Stimulated activated CD8-positive, alpha-beta memory T cell treated with anti-CD3 and anti-CD28 coated beads, Interleukin-12 subunit alpha, Interleukin-12 subunit beta, amount 100 ng/mL, for 24 hours (primary cell): ENCODE data around the gene ISG20L2.

Source experiments
- DNase-seq: peaks from one replicate; pipeline ENCODE4 v3.0.0-alpha.2; 2020; ENCODE audit errors: extremely low read depth

Gene ISG20L2

GRCh38 chr1:156689953-156690674 is 38.5 kb downstream of the ISG20L2 start:
- no peak for DNase-seq

DNA sequence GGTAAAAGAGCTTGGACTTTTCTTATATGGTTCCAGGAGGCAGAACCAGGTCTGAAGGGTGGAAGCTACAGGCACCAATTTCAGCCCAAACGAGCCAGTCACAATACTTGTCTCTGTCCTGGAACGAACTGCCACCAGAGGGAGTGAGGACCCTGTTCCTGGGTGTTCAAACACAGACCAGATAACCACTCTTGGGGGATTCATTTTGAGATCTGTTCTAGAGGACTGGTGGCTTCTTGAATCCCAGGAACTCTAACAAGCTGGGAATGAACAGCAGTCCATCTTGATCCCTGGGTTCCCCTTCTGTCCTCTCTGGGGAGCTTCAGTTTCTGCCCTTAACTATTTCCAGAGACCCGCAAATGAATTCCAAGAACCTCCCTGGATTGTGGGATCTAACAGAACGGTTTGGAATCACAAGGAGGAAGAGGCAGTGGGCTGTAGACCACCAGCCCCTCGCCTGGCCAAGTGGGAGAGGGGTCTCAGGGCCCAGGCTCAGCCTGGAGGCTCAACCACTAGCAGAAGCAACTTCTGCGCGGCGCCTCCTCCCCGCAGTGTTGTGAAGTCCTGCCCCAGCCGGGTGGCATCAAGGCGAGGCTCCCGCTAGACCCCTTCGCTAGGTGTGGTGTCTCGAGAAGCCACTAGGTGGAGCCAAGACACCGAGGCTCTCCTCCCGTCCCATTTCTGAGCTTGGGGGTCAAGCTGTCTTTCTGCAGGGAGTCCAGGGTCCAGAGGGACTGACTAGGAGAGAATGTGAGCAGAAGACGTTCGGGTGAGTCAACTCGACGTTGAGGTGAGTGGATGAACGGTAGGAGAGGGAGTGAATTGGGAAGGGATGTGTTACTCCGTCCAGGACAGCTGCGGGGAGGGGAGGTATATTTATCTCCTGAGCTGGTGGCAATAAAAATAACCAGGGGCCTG is 39.3 kb downstream of the ISG20L2 start:
- peak; percentile 39 for DNase-seq

DNA sequence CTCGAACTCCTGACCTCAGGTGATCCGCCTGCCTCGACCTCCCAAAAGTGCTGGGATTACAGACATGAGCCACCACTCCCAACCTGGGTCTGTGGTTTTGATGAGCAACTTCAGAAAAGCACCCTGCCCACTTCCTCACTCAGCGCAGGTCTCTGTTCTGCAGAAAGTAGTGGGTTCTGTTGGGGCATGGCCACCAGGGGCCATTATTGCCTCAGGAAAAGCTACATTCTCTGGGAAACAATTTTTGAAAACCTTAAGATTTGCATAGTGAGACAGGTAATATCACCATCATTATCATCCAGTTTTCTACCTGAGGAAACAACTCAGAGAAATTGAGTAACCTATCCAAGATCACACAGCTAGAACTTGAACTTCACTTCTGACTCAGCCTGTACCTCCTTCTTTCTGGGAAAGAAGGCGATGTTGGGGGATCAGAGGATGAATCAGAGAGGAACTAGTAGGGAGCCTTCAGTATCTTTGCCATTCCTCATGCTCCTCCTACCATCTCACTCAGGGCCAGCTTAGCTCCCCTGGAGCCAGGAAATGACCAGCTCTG is 44.3 kb downstream of the ISG20L2 start:
- no peak for DNase-seq

DNA sequence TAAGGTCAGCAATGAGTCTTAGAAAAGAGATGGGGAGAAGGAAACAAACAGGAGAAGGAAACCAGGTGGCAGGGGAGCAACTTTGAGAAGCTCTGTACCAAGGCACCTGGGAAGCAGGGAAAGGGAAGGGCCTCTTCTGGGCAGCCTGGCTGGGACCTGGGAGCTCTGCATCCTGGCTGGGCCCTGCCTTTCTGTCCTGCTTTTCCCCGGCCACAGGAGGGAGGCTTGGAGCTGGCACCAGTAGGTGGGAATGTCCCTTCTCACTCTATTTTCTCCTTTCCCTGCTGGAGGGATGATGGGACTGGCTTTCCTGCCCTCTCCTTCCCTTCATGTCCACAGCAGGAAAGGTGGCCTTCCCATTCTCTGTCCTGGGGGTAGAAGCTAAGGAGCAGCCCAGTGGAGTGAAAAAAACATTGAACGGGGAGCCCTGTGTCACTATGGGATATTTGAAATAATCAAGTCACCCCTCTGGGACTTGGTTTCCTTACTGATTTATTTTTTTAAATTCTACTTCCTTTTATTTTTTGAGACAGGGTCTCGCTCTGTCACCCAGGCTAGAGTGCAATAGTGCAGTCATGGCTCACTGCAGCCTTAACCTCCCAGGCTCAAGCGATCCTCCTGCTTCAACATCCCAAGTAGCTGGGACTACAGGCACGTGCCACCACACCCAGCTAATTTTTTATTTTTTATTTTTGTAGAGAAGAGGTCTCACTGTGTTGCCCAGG is 46.2 kb downstream of the ISG20L2 start:
- no peak for DNase-seq

GRCh38 chr1:156681196-156681960 is 47.2 kb downstream of the ISG20L2 start:
- no peak for DNase-seq

- DNase-seq: no peak
These were observed 48.5 kb downstream of the ISG20L2 start for GRCh38 chr1:156680056-156680455.

- DNase-seq: no peak
These were observed 50.7 kb downstream of the ISG20L2 start for GRCh38 chr1:156677616-156678596.

- DNase-seq: no peak
These were observed 51.5 kb downstream of the ISG20L2 start, which contains the start of gene NES for GRCh38 chr1:156676820-156677615. NES (minus strand) TSS chr1:156677407; CDS start chr1:156677264, 143 bp downstream.

DNA sequence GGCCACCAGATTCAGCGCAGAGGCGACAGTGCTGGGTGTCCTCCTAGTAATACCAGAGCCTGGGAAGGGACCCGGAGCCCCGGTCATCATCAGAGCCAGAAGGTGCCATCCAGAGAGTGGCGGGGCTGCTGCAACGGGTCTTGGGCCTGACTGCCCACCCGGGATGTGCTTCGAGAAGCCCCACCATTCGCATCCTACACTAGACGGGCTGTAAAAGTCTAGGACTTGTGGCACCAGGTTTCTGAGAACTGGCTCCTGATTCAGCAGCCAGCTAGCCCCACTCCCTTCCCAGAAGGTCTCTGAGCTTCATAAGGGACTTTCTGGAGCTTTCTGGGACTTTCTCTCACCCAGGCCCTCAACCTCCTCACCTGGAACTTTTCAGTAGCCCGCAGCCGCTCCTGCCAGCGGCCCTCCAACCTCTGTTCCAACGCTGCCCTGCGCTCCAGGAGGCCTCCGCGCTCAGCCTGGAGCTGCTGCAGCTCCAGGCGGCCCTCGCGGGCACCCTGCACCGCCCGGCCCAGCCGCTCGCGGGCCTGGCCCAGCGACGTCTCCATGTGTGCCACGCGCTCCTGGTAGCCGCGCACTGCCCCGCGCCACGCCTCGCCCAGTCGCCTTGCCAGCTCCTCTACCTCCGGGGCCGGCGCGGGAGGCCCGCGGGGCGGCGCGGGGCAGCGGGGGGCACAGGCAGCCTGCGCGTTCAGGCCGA is 52.3 kb downstream of the ISG20L2 start:
- no peak for DNase-seq

- no peak for DNase-seq
These were observed 53.1 kb downstream of the ISG20L2 start for GRCh38 chr1:156675210-156676113.

DNA sequence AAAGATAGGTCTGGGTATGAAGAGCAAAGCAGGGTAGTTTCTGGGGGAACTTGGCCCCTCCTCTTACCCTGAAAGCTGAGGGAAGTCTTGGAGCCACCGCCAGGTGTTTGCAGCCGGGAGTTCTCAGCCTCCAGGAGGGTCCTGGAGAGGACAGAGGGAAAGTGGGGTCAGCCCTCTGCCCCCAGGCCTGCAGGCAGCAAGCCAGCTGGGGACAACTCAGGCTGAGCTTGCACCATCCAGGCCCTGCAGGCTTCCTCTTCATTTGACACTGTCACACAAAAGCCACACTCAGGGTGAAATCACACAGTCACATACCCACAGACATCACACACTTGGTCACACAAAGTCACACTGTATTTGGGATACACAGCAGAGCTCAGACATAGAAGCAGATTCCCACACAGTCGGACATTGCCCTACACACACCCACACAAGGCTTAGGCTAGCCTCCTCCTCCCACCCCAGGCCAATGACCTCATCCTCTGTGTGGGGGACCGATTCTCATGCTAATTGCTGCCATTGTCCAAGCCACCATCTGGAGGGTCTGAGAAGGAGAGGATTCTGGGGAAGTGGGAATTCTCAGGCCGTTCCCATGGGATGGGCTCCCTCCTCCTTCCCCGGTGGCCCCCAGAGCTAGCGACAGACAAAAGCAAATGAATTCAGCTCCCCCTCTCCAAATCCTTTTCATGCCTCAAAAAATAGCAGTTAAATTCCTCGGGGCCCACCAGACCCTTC is 55.0 kb downstream of the ISG20L2 start:
- no peak for DNase-seq
